Measurements from ENCODE around the gene TACR2. TPM values are rescaled to one million over a fixed set of nuclear protein-coding genes. Genes with fewer than 3 reads are reported as not detected.

TACR2 gene
- total RNA-seq, 2 experiments from 2014 or later, result not detected

- Mint-ChIP-seq H3K36me3 (ENCODE audit: low read depth) (no peaks in the 10 kb centered on the region), H3K27me3 (peaks cover 4% of the 10 kb centered on the region), H3K27ac (no peak overlapping the region), H3K4me1 (peaks cover 46% of the 10 kb centered on the region), H3K4me3 (no peak overlapping the region), H3K9me3 (no peaks in the 10 kb centered on the region)
- DNase-seq, result no peak
- ChIA-PET CTCF (interaction anchor here (0.9 to 1.7 kb wide), 4 partner anchors 15 to 211 kb away, joined by 3 to 5 read pairs (median 4); no protein-coding TSS in a partner anchor), POLR2A (interaction anchor here (2.2 kb wide), 1 partner anchor 8 kb away, joined by 5 read pairs; the partner anchor contains the start of gene TACR2)
These were observed 8.3 kb upstream of the TACR2 start for GRCh38 chr10:69425041-69425440.

- POLR2A ChIA-PET, result no interaction called here
- Mint-ChIP-seq H3K27me3 (peaks cover 2% of the 10 kb centered on the region), H3K9me3 (no peaks in the 10 kb centered on the region), H3K4me3 (no peak overlapping the region), H3K4me1 (peaks cover 39% of the 10 kb centered on the region), H3K36me3 (ENCODE audit: low read depth) (no peaks in the 10 kb centered on the region), H3K27ac (no peak overlapping the region)
- DNase-seq, result no peak
- CTCF ChIA-PET, result no interaction called here
These were observed 6.0 kb upstream of the TACR2 start for GRCh38 chr10:69422676-69423075.

- H3K9me3 Mint-ChIP-seq, result no peaks in the 10 kb centered on the region
- ChIA-PET CTCF (interaction anchor here (1.3 kb wide), 1 partner anchor 11 kb away, joined by 4 read pairs; no protein-coding TSS in a partner anchor), POLR2A (no interaction called here)
- no peak overlapping the region for H3K4me3 Mint-ChIP-seq
- peaks cover 32% of the 10 kb centered on the region for H3K4me1 Mint-ChIP-seq
- no peaks in the 10 kb centered on the region for H3K27me3 Mint-ChIP-seq
- no peak for DNase-seq
- H3K36me3 Mint-ChIP-seq (ENCODE audit: low read depth), result no peaks in the 10 kb centered on the region
- no peak overlapping the region for H3K27ac Mint-ChIP-seq
These were observed 5.0 kb upstream of the TACR2 start for GRCh38 chr10:69421611-69422308.

- H3K27me3 Mint-ChIP-seq, result peaks cover under 1% of the 10 kb centered on the region
- peaks cover 12% of the 10 kb centered on the region for H3K4me1 Mint-ChIP-seq
- no peak overlapping the region for H3K4me3 Mint-ChIP-seq
- no peak for DNase-seq
- H3K9me3 Mint-ChIP-seq, result no peaks in the 10 kb centered on the region
- no peaks in the 10 kb centered on the region for H3K36me3 Mint-ChIP-seq (ENCODE audit: low read depth)
- POLR2A ChIA-PET, result no interaction called here
- CTCF ChIA-PET, result interaction anchor here (1.0 kb wide), 1 partner anchor 88 kb away, joined by 3 read pairs; no protein-coding TSS in a partner anchor
- no peak overlapping the region for H3K27ac Mint-ChIP-seq
These were observed 3.0 kb upstream of the TACR2 start for GRCh38 chr10:69419744-69420126.

- Mint-ChIP-seq H3K9me3 (no peaks in the 10 kb centered on the region), H3K4me3 (no peak overlapping the region), H3K27ac (no peak overlapping the region), H3K4me1 (peaks cover 10% of the 10 kb centered on the region), H3K27me3 (peaks cover 1% of the 10 kb centered on the region), H3K36me3 (ENCODE audit: low read depth) (no peaks in the 10 kb centered on the region)
- POLR2A ChIA-PET, result no interaction called here
- CTCF ChIA-PET, result interaction anchor here (1.0 to 1.1 kb wide), 2 partner anchors 88 to 96 kb away, joined by 3 read pairs; no protein-coding TSS in a partner anchor
- no peak for DNase-seq
These were observed 2.5 kb upstream of the TACR2 start for GRCh38 chr10:69419096-69419743.

GRCh38 chr10:69418052-69418752, 1.5 kb upstream of the TACR2 start:
- H3K27me3 Mint-ChIP-seq, result peaks cover 1% of the 10 kb centered on the region
- CTCF ChIA-PET, result interaction anchor here (0.5 to 1.5 kb wide), 3 partner anchors 10 to 97 kb away, joined by 3 to 5 read pairs (median 3); no protein-coding TSS in a partner anchor
- H3K9me3 Mint-ChIP-seq, result no peaks in the 10 kb centered on the region
- DNase-seq, result no peak
- POLR2A ChIA-PET, result interaction anchor here (2.2 kb wide), 1 partner anchor 8 kb away, joined by 5 read pairs; no protein-coding TSS in a partner anchor
- no peak overlapping the region for H3K4me3 Mint-ChIP-seq
- no peaks in the 10 kb centered on the region for H3K36me3 Mint-ChIP-seq (ENCODE audit: low read depth)
- no peak overlapping the region for H3K27ac Mint-ChIP-seq
- H3K4me1 Mint-ChIP-seq, result peaks cover 4% of the 10 kb centered on the region

- DNase-seq, result no peak
- Mint-ChIP-seq H3K9me3 (no peaks in the 10 kb centered on the region), H3K4me1 (peaks cover 5% of the 10 kb centered on the region), H3K36me3 (ENCODE audit: low read depth) (no peaks in the 10 kb centered on the region), H3K27me3 (peaks cover 1% of the 10 kb centered on the region), H3K27ac (no peak overlapping the region), H3K4me3 (no peak overlapping the region)
- ChIA-PET CTCF (interaction anchor here (1.5 kb wide), 2 partner anchors 9 to 29 kb away, joined by 4 to 5 read pairs; no protein-coding TSS in a partner anchor), POLR2A (interaction anchor here (2.2 kb wide), 1 partner anchor 8 kb away, joined by 5 read pairs; no protein-coding TSS in a partner anchor)
These were observed 824 bp upstream of the TACR2 start for GRCh38 chr10:69417542-69417941.

- POLR2A ChIA-PET, result interaction anchor here (2.2 kb wide), 1 partner anchor 10 kb away, joined by 5 read pairs; no protein-coding TSS in a partner anchor
- peaks cover 2% of the 10 kb centered on the region for H3K4me1 Mint-ChIP-seq
- no peaks in the 10 kb centered on the region for H3K36me3 Mint-ChIP-seq (ENCODE audit: low read depth)
- CTCF ChIA-PET, result interaction anchor here (1.3 kb wide), 1 partner anchor 34 kb away, joined by 4 read pairs; no protein-coding TSS in a partner anchor
- no peaks in the 10 kb centered on the region for H3K9me3 Mint-ChIP-seq
- no peak overlapping the region for H3K27ac Mint-ChIP-seq
- no peak overlapping the region for H3K4me3 Mint-ChIP-seq
- no peak for DNase-seq
- peaks cover 1% of the 10 kb centered on the region for H3K27me3 Mint-ChIP-seq
These were observed 767 bp downstream of the TACR2 start for GRCh38 chr10:69415951-69416350.

GRCh38 chr10:69415049-69415448, 1.7 kb downstream of the TACR2 start:
- peaks cover 8% of the 10 kb centered on the region for H3K4me1 Mint-ChIP-seq
- ChIA-PET CTCF (no interaction called here), POLR2A (no interaction called here)
- peaks cover 1% of the 10 kb centered on the region for H3K27me3 Mint-ChIP-seq
- no peaks in the 10 kb centered on the region for H3K36me3 Mint-ChIP-seq (ENCODE audit: low read depth)
- no peak for DNase-seq
- no peak overlapping the region for H3K4me3 Mint-ChIP-seq
- no peak overlapping the region for H3K27ac Mint-ChIP-seq
- no peaks in the 10 kb centered on the region for H3K9me3 Mint-ChIP-seq

GRCh38 chr10:69414036-69415018, 2.4 kb downstream of the TACR2 start:
- Mint-ChIP-seq H3K27ac (no peak overlapping the region), H3K27me3 (peaks cover 1% of the 10 kb centered on the region), H3K36me3 (ENCODE audit: low read depth) (no peaks in the 10 kb centered on the region), H3K9me3 (no peaks in the 10 kb centered on the region), H3K4me3 (no peak overlapping the region), H3K4me1 (peaks cover 13% of the 10 kb centered on the region)
- POLR2A ChIA-PET, result no interaction called here
- CTCF ChIA-PET, result no interaction called here
- DNase-seq, result no peak

- peaks cover 20% of the 10 kb centered on the region for H3K4me1 Mint-ChIP-seq
- H3K27ac Mint-ChIP-seq, result no peak overlapping the region
- no peaks in the 10 kb centered on the region for H3K36me3 Mint-ChIP-seq (ENCODE audit: low read depth)
- H3K27me3 Mint-ChIP-seq, result peaks cover 1% of the 10 kb centered on the region
- H3K4me3 Mint-ChIP-seq, result no peak overlapping the region
- peak; percentile 41 for DNase-seq
- no peaks in the 10 kb centered on the region for H3K9me3 Mint-ChIP-seq
- ChIA-PET POLR2A (no interaction called here), CTCF (no interaction called here)
These were observed 3.4 kb downstream of the TACR2 start for GRCh38 chr10:69413221-69413865.

All from activated CD4-positive, alpha-beta memory T cell treated with anti-CD3 and anti-CD28 coated beads, Interleukin-2, amount 10 ng/mL, durations not matched to agents 7 days and 5 days (primary cell).